AG20443 (cell line): Measurements from ENCODE around the gene CASK.

Experiments
- DNase-seq: peaks from one replicate; pipeline ENCODE4 v3.0.0; 2012; ENCODE audit warnings: low spot score, mixed read lengths

Gene CASK

DNA sequence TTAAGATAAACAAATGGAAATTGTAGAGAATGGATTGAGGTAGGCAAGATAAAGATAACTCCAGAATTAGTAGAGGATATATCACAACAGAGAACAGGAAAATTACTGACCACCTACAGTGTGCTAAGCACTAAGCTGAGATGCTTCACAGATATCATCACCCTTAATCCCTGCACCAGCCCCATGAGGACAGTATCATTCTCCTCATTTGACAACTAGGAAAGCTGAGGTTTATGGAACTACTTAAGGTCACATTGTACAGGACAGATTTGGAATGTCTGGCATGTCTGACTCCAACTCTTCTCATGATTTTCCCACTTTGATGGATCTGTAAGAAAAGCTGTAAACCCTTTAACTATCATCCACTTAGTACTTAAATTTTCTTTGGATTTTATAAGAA is 95.5 kb downstream of the CASK start:
- DNase-seq = no peak

DNA sequence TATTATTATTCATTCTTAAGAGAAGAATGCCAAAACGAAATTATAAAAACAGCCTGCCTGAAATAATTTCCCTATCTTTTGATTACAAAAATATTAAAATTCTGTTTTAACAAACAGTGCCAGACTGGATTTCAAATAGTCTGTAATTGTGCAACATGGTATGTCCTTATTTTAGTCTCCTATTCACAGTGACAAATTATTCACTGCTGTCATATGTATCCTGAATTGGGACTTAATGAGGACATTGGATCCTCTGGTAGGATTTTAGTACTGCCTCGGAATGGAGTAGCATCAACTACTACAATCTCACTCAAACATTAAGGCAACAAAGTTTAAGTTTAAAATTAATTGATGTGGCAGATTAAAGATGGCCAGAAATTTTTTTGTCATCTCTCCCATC is 97.6 kb downstream of the CASK start:
- DNase-seq = no peak

DNA sequence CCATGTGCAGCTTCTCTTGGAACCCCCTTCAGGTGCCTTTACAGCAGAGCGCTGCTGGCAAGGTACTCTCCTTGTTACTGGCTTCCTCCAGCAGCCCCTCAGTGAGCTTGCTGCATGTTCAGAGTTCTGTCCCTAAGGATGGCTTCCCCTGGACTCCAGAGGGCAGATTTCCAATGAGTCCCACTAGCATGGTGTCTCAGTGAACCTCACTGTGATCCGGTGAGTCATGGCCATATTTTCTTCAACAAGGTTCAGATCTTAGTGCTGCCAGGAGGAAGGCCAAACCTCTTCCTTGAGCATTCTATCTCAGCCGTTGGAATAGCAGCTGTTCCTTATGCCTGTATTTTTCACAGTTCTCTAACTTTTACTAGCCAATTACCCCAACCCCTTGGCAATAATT is 98.8 kb downstream of the CASK start:
- DNase-seq = peak; percentile 29

DNA sequence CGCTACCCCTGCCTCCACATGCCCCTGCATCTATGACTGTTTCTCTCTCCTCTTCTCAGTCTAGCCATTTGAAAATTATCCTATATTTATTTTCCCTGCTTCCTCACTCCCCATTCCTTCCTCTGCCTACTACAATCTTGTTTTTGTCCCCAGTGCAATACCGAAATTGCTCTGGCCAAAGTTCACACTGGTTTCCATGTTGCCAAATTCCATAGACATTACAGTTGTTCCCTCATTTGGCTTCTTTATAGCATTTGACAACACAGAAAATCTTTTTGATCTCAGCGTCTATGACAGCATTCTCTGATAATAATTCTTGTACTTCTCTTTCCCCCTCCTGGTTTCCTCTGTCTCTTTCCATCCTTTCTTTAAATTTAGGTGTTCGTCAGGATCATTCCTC is 100.0 kb downstream of the CASK start:
- peak; percentile 18 for DNase-seq

DNA sequence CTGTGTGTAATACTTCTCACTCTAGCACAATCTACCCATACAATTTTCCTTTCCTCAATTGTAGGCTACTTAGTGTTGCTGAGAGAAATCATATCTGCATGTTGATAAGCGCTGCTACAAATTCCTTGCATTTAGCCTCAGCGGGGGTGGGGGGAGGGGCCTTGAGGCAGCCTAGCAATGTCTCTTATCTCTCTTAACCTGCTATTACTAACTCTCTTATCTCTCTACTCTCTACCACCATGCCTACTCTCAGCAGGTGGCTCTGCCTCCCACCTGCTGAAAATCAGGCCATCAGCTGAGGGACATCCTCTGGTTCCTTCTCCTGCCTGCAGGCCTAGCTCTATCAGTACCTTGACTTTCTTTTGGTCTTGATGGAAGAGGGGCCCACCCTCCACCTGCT is 100.5 kb downstream of the CASK start:
- DNase-seq = no peak

DNA sequence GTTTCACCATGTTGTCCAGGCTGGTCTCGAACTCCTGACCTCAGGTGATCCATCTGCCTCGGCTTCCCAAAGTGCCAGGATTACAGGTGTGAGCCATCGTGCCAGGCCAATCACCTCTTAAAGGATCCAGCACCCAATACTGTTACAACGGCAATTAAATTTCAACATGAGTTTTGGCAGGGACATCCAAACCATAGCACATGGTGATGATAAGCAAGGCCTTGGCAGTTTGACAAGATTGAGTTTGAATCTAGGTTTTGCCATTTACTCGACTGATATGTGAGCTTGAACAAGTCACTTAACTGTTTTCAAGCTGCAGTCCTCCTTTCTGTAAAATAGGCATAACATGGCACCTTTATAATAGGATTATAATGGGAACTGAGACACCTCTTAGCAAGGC is 115.3 kb downstream of the CASK start:
- no peak for DNase-seq

DNA sequence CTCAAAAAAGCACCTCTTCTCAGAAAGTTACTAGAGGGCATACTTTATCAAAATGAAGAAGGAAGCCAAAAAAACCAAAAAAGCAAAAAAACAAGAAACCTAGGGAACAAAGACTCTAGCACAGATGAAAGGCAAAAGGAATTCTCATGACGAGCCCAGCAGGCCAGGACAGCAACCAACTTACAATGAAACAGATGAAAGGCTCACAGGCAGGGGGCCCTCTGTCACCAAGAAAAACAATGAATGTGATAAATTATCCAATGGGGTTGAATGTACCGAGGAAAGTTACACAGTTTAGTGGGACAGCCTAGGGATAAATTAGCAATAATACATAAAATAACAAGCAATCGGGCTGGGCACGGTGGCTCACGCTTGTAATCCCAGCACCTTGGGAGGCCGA is 120.4 kb downstream of the CASK start:
- DNase-seq = no peak

DNA sequence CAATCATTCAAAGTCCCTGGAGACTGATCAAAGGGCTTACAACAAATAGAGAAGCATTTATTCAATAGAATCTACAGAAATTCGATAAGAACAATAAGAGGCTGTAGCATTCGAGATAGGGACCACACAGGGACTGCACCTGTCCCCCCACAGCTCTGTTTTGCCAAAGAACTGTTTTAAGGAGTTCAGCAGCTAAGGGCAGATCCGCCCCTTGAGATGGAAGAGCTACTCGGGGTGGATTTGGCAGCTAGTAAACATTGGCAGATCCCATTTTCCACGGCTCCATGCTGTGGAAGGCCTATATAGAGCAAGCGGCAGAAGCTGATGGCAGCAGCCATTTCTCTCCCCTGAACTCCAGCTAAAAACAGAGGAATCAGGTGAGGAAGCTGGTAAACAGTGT is 123.7 kb downstream of the CASK start:
- DNase-seq = no peak

DNA sequence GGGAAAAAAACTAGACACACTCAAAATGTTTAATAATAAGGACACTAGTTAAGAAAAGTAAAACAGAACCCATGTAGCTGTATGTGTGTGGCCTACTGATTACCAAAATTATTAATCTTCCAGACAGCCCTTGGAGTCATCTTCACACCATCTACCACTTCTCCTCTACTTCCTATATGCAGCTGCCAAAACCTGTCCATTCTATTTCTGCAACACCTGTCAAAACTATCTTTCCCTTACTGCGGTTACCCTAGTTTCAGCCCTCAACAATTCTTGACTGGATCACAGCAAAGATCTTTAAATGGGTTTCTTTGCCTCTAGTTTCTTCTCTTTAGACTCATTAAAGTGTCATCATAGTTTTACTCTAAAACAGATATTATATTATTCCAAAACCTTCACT is 126.8 kb downstream of the CASK start:
- no peak for DNase-seq

DNA sequence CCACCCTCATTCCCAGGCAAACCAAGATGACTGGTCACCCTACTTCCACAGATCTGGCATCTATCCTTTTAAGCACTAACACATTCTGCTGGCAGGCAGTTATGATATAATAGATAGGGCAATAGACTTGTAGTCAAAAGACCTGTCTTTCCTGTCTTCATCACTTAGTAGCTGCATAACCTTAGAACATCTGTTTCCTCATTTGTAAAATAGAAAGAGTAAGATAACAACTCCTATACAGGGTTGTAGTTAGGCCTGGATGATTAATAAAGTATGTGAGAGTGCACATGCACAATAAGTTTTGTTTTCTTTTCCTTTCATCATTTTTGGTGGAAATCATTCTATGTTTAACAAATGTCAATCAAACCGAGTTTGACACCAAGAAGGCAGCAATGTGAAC is 127.3 kb downstream of the CASK start:
- DNase-seq = no peak

DNA sequence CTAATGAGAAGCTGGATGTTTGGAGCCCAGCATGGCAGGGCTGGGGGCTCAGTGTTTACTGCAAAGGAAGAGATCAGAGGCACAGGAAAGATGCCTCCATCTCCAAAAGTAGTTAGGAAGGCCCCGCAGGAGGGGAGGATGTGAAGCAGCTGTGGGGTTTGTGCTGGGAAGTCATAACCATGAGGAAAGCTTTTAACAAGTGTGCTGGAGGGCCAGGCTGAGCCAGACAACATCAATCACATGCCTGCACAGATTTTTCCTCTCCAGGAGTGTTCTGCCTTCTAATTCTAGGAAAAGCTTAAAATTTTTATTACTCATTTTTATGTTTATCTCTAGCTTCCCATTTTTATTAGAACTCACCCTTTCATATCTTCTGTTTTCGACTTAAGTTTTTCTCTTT is 134.0 kb downstream of the CASK start:
- no peak for DNase-seq

DNA sequence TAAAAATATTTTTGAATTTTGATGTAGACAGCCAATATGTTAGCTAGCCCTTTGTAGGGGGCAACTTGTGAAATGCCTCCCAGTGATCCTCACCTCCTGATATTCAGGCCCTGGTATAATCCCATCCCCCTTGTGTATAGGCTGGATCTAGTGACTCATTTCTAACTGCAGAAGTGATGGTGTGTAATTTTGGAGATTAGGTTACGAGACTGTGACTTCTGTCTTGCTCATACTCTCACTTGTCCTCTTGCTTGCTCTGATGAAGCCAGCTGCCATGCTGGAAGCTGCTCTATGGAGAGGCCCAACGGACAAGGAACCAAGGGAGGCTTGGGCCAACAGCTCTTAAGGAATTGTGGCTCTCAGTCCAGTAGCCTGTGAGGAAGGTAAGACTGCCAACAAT is 137.7 kb downstream of the CASK start:
- no peak for DNase-seq

DNA sequence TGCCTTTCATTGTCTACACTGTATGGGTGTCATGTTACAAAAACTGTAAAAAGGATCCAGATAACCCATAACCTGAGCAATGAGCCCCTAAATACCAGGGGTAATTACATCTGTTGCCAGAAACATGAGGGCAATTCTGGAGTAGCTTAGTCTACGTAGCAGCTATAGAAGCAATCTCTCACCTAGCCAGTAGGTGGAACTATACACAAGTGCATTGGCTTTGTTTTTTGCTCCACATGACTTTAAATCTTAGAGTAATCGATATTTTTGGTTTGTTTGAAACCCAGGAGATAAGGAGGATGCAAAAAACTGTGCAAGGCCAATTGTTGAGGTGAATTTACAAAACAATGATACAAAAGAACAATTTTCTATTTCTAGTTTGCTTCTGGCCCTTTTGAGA is 141.9 kb downstream of the CASK start:
- peak; percentile 34 for DNase-seq

DNA sequence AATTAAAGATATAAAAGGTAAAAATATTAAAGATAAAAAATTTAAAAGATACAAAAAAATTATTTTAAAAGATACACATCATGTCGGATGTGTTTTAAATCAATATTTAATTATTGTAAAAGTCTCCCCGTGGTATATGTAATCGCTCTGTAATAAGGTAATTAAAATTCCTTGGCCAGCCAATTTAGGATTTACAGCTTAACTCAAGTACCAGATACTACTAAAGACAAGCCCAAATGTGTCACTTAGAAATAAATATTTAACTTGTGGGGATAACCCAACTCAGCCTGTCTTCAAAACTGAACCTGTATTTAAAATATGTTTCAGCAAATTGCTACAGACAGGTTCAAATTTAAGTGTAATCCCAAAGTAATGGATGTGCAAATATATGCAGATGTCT is 143.4 kb downstream of the CASK start:
- DNase-seq = no peak

DNA sequence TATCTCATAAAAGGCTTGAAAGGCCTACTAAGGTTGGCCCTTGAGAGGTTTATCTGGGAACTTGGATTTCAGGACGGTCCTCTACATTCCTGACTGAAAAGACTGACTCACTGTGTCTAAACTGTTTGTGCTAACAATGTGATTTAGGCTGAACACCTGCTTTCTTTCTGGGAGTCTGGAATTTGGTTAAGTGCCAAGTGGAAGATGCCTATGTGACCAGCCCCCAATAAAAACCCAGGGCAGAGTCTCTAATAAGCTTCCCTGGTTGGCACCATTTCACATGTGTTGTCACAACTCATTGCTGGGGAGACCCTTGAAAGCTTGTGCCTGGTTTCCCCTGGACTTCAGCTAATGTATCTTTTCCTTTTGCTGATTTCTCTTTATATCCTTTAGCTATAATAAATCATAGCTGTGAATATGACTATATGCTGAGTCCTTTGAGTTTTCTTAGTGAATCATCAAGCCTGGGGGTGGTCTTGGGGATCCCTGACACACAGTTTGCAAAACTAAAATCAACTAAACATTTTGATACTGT is 144.3 kb downstream of the CASK start:
- DNase-seq = peak; percentile 12

DNA sequence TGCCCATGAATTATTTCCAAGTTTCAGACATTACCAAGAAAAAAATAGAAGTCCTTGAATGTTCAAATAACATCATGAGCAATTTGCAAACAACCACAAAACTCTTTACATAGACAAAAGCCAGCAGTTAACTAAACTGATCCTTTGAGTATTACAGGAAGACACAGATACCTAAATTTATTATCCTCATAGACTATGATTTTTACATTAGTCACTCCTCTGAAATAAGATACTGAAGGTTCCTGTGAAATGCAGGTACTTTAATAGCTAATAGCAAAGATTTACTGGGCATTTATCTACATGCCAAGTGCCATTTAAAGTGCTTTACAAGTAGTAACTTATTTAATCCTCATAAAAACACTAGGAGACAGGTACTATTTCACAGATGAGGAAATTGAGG is 161.7 kb downstream of the CASK start:
- no peak for DNase-seq

DNA sequence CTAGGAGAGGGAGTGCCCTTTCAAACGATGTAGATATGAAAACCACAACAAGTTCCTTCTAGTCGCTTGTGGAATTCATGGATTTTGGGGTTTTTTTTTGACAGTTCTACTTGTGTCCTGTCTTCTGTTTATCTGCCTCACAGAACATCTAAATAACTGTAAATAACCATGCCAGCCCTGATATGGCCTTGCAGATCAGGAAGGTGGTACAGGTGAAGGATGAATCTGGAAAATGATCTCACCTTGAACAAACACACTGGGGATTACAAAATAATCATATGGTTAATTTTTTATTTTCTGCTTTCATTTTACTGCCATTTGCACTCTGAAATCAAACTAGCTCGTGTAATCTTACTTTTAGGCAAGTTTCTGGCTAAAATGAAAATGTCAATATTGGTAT is 162.2 kb downstream of the CASK start:
- DNase-seq = no peak

DNA sequence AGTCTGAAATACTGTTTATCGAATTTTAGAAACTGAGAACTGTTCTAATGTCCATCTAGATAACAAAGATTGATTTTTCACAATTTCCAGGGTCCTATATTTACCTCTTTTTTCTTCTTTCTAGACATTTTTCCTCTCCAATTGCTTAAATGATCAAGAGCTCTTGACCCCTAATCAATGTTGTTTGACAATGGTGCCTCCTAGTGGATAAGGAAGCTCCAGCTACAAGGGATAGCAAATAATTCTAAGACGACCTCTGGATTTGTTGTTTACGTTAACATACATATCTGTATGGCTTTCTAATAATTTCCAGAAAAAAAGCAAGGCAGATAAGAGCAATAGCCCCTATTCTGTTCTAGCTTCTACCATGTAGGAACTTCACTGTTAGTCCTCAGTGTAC is 163.5 kb downstream of the CASK start:
- peak; percentile 17 for DNase-seq

DNA sequence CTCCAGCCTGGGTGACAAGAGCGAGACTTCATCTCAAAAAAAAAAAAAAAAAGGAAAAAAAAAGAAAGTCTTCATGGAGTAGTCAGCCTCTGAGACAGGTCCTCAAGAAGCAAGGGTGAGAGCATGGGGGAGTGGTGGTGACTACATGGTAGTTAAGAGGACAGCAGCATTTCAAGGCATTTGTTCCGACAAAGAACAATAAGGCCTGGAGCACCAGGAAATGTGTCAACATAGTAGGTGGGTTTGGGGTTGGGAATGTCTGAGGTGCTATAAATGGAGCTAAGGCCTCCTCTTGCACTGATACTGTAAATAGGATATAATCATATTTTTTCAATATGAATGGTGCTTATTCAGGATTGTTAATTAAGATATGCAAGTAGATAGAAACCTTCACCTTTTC is 165.0 kb downstream of the CASK start:
- no peak for DNase-seq

DNA sequence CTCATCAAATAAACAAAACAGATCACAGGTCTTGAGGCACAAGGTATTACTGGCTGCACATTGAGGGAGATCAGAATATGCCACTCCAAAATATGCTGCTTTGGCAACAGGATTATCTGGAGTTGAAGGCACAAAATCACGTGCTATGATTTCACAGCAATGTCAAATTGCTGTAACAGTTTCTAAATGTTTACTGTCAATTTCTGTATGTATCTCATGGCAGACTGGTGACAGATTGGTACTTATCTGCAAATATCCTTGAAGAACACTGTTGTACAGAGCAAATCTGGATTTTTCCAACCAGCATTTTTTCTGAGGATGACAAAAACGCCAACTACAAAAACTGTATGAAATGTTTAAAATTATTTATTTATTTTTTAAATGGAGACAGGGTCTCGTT is 172.6 kb downstream of the CASK start:
- DNase-seq = no peak

DNA sequence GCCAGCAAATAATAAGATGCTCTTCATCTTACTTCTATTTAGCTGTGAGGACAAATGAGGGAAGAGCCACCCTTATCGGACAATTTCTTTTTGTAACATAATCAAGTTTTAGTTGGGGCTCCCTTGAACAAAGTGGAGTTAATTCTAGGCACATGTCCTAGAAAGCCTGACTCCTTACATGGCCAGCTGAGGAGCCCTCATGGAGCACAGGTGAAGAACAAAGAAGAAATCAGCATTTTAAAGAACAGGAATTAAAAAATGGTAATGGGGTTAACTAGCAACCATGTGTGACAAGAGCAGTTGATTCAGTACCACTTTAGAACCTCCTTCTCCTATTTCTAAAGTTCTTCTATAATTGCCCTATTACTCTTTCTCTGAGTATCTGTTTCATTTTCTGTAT is 183.5 kb downstream of the CASK start:
- DNase-seq = no peak

DNA sequence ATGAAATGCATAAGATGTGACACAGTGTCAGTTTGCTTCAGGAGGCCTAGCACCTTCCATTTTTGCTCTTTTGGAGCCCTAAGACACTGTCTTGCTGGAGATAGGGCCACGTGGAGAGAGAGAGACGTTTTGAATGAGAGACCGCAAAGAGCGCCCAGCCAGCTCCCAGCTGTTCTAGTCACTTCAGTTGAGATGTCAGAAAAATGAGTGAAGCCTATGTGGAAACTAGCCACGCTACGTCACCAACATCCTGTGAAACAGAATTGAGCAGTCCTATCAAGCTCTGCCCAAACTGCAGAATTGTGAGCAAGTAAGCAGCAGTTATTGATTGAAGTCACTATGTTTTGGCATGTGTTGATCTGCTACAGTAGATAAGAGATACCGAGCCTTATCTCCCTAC is 186.3 kb downstream of the CASK start:
- DNase-seq = no peak

DNA sequence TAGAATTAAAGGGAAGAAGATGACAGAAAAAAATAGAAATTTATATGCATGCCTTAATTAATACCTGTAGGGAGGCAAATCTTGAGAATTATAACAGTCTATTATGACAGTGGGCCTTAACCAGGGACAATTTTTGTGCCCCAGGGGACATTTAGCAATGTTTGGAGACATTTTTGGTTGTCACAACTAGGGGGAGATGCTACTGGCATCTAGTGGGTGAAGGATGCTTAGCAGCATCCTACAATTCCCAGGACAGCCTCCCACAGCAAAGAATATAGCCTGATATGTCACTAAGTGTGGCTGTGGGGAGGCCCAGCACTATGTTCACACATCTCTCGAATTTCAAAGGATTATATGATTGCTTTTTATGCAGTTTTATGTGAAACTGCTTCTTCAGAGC is 188.8 kb downstream of the CASK start:
- DNase-seq = peak; percentile 12

DNA sequence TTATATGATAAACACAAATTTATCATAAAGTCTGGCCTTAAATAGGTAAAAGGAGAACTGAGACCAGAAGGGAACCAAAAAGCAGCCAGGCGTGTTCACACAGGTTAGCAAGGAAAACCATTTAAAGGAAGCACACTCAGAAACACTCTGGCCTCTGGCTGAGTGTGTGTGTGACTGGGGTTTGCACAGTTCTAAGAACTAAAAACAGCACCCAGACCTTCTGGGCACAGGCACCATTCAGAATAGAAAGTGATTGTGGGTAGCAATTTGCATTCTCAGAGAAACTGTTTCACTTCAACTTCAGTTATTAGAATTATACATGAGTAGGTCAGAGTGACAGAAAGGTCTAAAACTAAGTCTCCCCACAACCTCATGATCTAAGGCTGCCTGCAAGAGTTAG is 189.4 kb downstream of the CASK start:
- DNase-seq = no peak

DNA sequence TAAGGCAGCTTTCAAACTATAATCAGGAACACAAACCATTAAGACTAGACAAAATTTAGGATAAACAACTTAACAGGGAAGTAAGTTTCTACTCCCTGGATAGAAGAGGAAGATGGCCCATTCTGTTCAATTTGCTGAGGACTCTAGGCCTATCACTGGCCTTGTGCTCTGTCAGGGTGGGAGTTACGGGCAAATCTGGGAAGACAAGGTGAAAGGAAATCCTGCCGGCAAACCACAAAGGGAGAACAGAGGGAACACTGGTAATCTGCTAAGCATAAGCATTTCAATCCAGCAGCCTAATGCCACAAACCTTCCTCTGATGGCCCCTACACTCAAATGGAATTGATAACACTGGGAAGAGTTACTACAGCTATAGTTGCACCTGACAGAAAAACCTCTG is 191.1 kb downstream of the CASK start:
- DNase-seq = no peak
